Embryonic facial prominence (tissue), 1 donor: ENCODE results near the gene GSG1.

Source experiments
- DNase-seq: peaks from one replicate; pipeline ENCODE4 v3.0.0-alpha.2; 2016; ENCODE audit errors: extremely low spot score

The GSG1 gene

DNA sequence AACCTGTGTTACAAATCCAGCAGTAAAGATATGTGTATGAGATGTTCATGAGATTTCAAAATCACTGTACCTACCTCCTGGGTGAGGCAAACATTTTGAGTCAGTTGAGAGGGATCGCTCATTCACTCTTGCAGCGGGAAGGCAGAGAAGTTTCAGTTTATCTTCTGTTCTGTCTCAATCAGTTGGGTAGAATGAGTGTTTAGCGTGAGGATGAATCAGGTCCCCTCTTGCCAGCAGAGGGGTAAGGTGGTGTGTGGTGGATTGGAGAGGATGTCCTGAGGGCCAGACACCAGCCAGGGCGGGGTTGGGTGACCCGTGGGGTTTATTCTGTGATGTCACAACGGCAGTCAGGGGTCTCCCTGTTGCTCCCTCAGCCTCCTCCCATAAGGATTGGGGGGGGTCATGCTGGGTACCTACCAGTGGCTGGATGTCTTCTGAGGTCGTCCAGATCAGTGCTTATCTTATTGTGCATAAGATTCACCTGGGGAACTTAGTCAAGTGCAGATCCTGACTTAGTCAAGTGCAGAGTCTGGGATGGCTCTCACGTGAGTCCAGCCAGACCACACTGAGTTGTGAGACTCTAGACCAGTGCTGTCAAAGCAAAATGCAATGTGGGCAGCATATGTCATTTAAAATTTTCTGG, at the start of gene GSG1:
TSS of gene GSG1 (minus strand) at position 277 of the 643 bp plus-strand sequence. CDS start at position 122, 155 bp downstream.
- no peak for DNase-seq

DNA sequence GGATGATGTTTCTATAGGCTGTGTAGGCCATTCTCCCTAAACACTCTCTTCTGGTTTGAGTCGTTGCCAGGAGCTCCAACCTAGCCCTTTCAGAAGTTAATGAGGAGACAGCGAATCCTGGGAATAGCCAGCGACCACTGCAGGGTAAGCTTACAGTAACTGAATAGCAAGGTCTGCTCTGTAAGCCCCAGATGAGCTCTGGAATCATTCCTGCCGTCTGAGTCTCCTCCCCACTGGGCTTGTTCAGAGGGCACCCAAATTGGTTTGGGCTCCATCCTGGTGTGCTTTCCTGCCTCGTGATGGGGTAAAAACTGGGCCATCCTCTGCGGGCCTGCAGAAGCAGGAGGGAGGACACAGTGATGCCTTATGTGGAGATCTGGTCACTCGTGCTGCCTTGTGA, 49.7 kb upstream of the GSG1 start:
- DNase-seq = no peak

DNA sequence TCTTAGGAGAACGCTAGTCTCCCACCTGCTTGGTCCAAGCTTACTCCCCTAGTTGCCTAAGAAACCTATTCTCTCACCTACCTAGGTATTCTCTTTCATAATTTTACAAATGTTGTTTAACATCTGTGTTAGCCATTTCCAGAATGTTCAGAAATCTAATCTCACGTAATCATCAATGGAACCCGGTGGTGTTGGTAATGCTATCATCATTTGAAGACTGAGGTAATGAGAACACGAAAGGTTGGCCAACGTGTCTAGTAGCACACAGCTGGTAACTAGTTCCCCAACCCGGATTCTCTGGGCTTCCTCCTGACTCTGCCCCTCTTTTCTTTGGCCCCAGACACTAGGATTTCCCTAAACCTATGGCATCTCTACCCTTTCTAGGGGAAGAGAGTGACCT, 49.3 kb upstream of the GSG1 start:
- DNase-seq = no peak

DNA sequence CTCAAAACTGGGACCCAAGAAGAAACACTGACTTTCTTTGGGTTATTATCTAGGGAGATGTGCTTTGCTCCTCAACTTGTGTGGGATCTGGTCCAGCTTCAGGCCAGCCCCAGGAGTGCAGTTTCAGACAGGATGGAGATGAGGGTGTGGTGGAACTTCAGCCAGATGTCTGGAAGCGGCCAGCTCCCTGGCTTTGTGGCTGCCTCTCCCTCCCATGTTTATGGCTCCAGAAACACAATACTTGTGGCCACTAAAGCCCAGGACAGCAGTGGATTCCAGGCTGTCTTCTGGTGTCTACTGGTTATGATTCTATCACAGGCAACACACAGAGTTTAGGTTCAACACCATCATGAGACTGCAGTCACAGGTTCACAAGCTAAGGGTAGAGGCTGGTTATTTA, 48.8 kb upstream of the GSG1 start:
- no peak for DNase-seq

DNA sequence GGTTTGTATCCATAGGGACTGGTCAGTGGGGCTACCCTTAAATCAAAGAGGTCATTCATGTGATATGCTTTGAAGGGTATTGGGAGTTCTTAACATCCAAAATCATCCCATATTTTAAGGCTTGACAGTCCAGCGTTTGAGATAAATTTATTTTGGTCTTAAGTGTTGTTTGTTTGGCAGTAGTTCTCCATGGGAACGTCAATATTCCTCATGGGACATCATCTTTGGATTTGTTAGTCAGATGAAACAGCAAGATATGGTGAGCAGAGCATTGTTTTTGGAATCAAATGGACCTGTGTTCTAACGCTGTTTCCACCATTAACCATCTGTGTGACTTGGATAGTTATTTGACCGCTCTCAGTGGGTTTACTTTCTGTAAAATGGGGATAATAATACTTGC, 45.9 kb upstream of the GSG1 start:
- DNase-seq = no peak

DNA sequence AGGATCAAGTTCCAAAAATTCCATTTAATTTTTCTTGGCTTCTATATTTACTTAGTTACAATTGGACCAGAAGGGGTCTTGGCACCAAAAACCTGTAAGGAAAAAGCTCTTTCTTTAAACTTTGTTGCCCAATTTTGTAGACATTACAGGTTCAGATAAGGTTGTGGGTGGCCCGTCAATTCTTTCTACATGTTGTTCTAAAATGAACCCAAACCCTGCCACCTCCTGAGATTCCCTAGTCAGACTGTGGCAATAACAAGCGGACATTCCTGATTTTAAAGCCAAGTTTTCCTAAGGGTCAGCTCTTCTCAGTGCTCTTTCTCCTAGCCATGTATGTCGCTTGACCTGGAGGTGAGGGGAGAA, 45.0 kb upstream of the GSG1 start:
- no peak for DNase-seq

DNA sequence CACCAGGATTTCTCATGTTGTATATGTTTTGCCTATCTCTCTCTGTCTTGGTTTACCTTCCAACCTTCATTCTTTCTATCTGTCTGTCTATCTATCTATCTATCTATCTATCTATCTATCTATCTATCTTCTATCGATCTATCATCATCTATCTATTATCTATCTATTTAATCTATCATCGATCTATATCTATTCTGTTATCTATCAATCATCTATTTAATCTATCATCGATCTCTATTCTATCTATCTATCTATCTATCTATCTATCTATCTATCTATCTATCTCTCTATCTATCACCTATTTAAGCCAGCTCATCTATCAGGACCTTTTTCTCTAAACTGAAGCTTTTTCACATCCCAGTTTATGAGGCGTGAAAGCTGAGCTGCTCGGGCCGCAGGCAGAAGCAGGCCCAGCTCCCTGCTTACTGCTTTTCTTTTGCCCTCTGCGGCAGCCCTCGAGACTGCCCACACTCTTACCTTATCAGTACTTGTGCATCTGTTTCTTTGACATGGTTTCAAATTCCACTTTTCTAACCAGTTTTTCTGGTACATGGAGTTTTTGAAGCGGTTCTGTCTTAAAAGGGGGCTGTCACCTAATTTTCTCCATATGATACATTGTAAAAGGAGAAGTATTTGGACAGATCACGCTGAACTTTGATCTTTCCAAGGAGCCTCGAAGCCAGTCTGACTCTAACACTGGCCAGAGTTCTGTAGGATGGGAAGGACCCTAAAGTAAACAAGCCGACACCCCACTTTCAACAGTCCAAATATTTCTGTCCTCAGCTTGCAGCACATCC, 44.4 kb upstream of the GSG1 start:
- DNase-seq = no peak

DNA sequence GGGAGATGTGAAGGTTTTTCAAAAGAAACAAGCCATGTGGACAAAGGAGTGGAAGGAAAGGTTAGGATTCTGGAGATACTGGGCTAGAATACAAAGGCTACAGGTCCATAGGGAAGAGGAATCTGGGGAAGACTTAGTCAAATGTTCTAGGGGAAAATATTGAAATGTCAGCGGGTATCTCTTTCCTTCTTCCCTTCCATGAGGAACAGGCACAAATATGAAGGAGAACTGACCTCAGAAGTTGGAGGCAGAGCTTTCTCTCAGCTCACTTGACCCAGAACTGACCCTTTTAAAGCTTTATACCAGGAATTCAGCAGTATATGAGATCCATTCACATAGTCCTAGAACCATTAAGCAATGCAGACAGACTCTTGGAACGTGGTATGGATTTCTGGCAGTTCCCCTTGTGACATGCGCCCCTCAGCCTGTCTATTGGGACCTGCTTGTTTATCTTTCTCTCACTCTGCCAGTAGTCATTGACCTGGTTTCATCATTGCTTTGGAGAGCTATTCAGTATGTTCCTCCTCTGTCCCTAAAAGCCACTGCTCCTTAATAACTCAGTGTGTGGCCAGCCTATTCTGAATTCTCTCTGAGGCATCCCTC, 43.0 kb upstream of the GSG1 start:
- no peak for DNase-seq

DNA sequence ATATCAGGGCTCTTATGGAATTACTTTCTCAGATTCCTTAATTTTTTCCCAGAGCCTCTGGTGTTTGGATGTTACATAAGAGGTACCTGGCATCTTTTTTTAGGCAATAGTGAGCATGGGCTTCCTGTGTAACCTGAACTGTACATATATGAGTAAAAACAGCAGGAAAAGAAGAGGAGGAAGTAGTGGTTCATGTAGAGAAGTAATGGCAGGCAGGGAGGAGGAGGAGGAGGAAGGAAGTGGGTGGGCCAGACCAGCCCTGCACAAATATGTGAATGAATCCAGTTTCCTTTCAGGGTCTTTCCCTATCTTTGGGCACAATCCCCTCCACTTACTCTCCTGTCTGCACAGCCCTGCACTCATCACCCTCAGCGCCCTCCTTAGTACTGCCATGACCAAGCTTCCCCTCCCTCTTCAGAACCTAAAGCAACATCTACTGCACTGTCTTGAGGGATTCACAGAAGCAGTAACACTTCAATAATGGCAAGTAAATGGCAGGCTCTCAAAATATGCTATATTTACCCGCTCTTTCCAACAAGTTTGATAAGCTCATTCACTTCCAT, 40.9 kb upstream of the GSG1 start:
- DNase-seq = no peak

DNA sequence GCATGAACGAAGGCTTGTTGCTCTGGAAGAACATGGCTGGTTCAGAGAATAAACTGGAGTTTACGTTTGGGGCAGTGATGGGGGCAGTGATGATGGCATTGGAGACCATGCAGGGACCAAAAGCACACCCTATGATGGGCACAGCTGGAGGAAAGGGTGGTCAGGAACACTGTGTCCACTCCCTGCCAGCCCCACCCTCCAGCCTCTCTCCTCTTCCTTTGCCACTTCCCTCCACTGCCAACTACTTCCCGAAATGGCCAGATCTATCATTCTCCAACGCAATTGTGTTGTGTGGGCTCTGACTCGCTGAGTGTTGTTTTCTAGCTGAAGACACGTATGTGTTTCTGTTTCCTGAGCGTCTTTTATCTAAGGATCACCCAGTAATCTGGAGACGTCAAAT, 39.3 kb upstream of the GSG1 start:
- no peak for DNase-seq

DNA sequence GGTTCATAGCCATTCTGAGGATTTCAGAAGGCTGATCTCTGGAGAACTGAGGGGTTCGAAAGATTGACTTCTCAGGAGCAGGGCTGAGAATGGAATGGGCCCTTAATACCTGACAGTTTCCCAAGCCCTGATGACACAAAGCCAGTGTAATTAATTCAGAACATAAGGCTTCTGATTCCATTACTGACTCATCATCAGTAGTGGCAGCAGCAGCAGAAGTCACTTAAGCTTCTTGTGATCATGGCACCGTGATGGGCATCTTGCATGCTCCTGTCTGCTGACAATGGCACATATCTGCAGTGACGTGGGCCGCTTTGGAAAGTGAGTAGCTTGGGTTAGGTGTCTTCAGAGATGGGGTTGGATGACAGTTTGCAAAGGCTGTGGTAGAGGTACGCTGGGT, 38.2 kb upstream of the GSG1 start:
- no peak for DNase-seq

DNA sequence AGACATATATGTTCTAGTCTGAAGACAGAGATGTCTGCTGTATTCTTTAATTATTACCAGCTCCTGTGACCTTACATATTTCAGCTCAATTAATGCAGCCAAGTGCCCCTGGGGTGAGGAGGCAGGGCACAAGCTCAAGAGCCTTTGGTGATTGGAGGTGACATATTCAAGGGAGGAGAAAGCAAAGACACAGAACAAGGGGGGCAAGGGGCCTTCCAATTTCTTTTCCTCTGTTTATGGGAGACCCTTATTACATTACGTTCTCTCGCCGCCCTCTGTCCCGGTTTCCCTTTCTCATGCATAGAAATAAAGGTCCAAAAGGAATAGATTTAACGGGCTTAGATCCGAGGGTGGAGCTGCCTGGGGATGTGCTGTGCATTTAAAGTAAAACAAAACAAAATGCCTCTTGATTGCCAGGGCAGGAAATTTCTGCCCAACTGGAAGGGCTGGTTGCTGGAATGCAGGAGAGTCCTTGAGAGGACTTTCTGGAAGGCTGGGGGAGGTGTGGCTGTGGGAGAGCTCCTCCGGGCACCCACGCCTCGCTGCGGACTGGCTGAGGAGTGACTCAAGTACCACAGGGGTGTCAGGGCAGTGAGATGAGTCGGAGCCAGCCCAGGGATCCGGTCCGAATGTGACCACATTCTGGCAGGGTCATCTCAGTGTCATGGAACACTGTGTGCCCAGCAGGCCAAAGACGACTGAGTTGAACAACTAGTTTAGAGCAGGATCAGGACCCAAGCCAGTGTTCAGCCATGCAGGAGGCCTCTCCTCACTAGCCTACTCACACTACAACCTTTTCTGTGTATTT, 32.1 kb upstream of the GSG1 start:
- DNase-seq = no peak

DNA sequence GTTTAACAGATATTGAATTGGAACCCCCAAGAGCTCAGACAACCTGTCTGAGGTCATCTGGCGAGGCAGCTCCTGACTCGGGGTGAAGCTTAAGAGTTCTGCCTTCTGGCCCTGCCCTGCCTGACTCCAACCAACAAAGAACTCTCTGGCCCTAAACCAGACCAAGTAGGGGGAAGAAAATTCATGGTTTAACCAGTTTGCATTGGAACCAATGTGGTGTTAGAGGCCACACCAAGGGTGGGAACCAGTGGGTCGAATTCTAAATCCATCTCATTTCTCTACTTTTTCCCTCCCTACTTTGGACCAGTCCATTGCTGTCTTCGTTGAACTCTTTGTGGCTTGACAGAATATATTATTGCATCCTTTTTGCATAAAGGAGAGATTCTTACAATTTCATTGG, 30.4 kb upstream of the GSG1 start:
- no peak for DNase-seq

DNA sequence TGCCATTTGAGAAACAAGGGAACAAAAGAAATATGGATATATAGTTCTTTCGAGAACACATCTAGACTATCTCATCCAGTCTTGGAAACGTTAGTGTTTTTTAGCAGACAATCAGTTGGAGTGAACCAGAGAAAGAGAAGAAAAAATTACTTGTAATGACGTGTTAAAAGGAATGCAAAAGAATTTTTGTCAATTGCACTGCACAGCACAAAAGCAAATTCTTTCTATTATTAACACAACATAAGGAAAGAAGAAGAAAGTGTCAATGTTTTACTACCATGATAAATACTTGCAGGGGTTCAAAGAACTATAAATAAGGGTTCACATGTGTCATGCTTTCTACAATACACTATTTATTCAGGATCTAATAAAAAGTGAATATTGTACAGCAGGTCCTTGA, 27.5 kb upstream of the GSG1 start:
- DNase-seq = no peak

DNA sequence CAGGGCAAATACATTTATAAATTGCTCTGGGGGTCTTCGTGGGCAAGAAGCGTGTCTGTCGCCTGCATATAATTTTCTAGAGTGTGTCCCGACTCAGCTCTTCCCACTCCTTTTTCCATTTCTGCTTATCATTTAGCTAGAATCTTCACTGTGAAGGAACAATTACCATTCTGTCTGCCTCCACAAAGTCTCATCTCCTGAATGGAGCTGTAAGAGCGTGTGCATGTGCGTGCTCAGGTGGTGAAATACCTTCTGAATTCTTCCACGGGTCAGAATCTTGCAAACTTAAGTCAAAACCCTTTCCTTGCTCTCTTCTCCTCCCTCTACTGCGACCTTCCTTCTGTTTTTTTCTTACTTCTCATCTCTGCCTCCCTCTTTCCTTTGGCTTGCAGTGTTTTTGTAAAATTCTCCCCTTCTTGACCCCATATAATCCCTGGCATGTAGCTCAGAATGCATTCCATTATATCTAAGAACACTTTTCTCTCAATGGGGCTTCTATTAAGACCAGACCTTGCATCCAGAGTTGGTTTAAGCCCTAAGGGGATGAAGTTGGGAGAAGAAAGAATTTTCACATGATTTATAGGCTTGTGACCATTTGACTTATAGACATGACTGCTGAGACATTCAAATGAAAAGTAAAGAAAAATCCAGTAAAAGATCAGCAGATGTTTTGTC, 25.0 kb upstream of the GSG1 start:
- no peak for DNase-seq

DNA sequence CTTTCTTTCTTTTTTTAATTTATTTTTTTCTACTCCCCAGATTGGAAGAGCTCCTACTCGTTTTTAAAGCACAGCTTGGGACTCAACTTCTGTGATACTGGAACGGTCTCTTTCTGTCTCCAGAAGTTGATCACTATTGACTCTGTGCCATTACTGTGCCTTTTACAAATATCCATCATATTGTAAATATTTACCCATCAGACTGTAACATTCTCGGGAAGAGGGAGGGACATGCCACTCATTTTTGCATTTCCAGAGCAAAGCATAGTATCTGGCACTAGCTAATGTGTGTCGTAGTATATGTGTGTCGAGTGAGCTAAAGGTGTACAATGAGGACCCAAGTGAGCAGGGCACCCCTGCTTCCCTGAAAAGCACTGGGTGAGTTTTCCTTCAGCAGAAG, 24.0 kb upstream of the GSG1 start:
- no peak for DNase-seq

DNA sequence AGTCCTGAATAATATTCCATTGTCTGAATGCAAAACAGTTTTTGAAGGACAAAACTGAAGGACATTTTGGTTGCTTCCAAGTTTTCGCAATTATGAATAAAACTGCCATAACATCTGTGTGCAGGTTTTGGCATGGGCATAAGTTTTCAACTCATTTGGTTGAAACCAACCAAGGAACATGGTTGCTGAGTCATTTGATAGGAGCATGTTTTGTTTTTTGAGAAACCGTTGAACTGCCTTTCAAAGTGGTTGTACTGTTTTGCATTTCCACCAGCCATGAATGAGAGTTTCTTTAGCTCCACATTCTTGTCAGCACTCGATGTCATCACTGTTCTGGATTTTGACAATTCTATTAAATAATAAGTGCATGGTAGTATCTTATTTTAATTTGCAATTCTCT, 23.0 kb upstream of the GSG1 start:
- no peak for DNase-seq

DNA sequence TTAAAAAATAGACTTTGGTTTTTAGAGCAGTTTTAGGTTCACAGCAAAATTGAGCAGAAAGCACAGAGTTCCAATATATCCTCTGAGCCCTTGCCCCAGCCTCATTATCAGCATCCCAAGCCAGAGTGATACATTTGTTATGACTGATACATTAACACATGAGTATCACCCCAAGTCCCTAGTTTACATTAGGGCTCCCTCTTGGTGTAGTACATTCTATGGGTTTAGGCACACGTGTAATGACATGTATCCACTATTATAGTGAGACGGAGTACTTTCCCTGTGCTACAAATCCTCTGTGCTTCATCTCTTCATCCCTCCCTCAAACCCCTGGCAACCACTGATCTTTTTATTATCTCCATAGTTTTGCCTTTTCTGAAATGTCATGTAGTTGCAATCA, 22.5 kb upstream of the GSG1 start:
- DNase-seq = no peak

DNA sequence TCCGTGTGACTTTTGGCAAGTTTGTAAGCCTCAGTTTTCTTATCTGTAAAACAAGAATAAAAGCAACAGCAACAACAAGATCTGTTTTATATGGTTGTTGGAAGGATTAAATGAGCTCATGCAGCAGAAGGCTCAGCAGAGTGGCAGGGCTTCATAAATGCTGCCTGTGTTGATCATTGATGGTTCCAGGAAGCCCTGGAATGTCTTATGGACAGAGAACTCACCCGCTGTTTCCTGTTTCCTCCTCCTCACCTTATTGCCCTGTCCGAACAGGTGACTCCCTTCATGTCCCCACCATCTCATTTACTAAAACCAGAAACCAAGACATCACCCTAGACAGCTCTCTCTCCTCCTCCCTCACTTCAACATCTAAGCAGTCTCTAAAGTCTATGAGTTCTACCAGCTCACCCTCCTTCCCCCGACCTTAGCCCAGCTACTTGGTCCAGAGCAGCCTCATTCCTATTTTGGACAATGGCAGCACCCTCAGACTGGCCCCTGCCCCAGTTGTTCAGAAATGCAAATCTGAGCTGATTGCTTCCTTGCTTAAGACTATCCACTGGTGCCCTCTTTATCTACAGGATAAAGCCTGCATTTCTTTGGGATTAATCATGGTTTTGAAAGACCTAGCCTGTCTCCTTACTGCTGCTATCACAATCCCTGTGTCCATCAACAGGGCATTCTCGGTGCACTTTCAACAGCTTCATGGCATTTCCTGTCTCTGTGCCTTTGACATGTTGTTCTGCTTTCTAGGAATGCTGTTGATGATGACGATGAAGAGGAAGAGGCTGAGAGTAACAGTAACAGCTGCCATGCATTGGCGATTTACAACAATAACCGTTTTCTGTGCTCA, 21.4 kb upstream of the GSG1 start:
- no peak for DNase-seq

DNA sequence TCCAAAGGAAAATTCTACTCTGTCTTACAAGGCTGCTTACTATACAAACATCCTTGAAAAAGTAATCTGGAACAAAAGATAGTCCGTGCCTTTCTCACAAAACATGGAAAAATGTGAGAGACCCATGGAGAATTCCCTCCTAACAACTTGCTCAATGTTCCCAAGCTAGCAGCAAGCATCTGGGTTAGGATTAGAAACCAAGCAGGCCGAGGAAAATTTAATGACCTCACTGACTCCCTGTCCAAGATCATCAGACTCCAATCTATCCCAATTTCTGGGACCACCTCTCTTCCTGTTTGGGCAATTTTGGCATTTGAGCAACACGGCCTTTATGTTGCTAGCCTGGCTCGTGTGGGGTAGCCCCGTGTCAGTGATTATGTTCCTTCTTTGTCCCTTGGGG, 18.1 kb upstream of the GSG1 start:
- no peak for DNase-seq

DNA sequence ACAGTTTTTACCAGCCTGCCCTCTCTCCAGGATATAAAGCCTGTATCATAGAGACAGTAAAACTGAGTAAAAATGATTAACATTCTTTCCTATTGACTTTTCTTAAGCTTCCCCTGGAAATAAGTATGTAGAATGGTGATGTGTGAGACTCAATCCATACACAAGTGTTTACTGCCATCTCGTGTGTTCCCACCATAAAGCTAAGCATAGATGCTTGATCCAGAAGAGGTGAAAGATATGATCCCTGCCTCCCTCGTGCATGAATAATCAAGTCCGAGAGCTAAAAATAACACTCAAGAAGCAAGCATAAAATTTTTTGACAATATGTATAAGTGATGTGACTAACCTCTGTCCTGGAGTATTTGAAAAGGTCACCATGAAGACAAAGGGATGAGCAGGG, 16.9 kb upstream of the GSG1 start:
- DNase-seq = no peak
